ENCODE data around the gene ATP5F1D. TPM values are rescaled to one million over a fixed set of nuclear protein-coding genes. Genes with fewer than 3 reads are reported as not detected.
A peak's percentile ranks its signal among the peaks of the same experiment; 100 is the strongest.

The ATP5F1D gene
- total and polyA plus RNA-seq, 2 donors (not counting 3 experiments of a cell fraction or from before 2014, with no cell fraction given) = 167 to 192 TPM

GRCh38 chr19:1221904-1222255 is 19.7 kb upstream of the ATP5F1D start:
- POLR2A ChIA-PET = no interaction called here
- dilution Hi-C loops (cut with MboI; ENCODE audit: extremely low pct_ligation_motif_present, low sequenced_read_pairs) = no loop called here

GRCh38 chr19:1222394-1222793 is 19.2 kb upstream of the ATP5F1D start:
- CTCF ChIA-PET = interaction anchor here (0.7 to 2.5 kb wide), 5 partner anchors 9 to 109 kb away, joined by 3 to 14 read pairs (median 7); no protein-coding TSS in a partner anchor
- BruUV-seq (replicated peaks) = no TSS peak
- peaks cover 13% of the 10 kb centered on the region for H3K79me2 ChIP-seq (ENCODE audit: control insufficient read depth, insufficient read depth, low read length)

More at GRCh38 chr19:1221904-1222255, 19.7 kb upstream of the ATP5F1D start:
- CTCF ChIA-PET = interaction anchor here (0.7 to 2.5 kb wide), 5 partner anchors 9 to 109 kb away, joined by 3 to 14 read pairs (median 7); no protein-coding TSS in a partner anchor
- H3K27me3 ChIP-seq (ENCODE audit: control insufficient read depth in 2 of 2, insufficient read depth in 2 of 2, low read length in 2 of 2) = no peaks in the 10 kb centered on the region
- FAIRE-seq (no peak), DNase-seq (ENCODE audit: low read depth, low spot score) (no peak)
- H3K79me2 ChIP-seq (ENCODE audit: control insufficient read depth, insufficient read depth, low read length) = peaks cover 18% of the 10 kb centered on the region
- no peak overlapping the region for H3K27ac ChIP-seq (ENCODE audit: insufficient read depth, low read depth, low read length)
- H3K9me1 ChIP-seq (replicated peaks; ENCODE audit: control insufficient read depth, extremely low read depth, insufficient read depth, low read length) = no peaks in the 10 kb centered on the region
- no peak for TF ChIP-seq MAX (IDR thresholded peaks at IDR 0.05; ENCODE audit: insufficient read depth, insufficient read length)
- TF ChIP-seq GATA2 (IDR thresholded peaks at IDR 0.05; ENCODE audit: insufficient read depth, insufficient read length, low read depth, low read length) = no peak
- TF ChIP-seq FOS (IDR thresholded peaks at IDR 0.05; ENCODE audit: borderline replicate concordance, insufficient read depth, low read length) = no peak
- no peak overlapping the region for H2AFZ ChIP-seq (ENCODE audit: low read depth, low read length)
- H3K4me3 ChIP-seq (replicated peaks in 1 of 3; ENCODE audit: insufficient read depth in 1 of 3, low read depth in 1 of 3, low read length in 3 of 3) = no peak overlapping the region
- H4K20me1 ChIP-seq (replicated peaks; ENCODE audit: control insufficient read depth, extremely low read depth, insufficient read depth, low read length) = no peaks in the 10 kb centered on the region
- intact Hi-C loops (cut with micrococcal nuclease) = loop anchor here (1.0 kb wide), 2 partner anchors 18 to 44 kb away; no protein-coding TSS in a partner anchor
- H3K4me2 ChIP-seq (ENCODE audit: insufficient read depth, low read length) = no peak overlapping the region
- no peaks in the 10 kb centered on the region for H3K9me3 ChIP-seq (replicated peaks; ENCODE audit: control insufficient read depth, insufficient read depth, low read length)
- peaks cover 5 to 20% of the 10 kb centered on the region in 2 experiments for H3K36me3 ChIP-seq (ENCODE audit: control insufficient read depth in 2 of 2, extremely low read depth in 1 of 2, insufficient read depth in 2 of 2, low read length in 2 of 2)
- H3K9ac ChIP-seq (replicated peaks; ENCODE audit: extremely low read depth, insufficient read depth, low read length) = no peak overlapping the region
- no peaks in the 10 kb centered on the region for H3K4me1 ChIP-seq (ENCODE audit: control insufficient read depth, extremely low read depth, insufficient read depth, low read length)
- BruUV-seq (replicated peaks) = no TSS peak

More at GRCh38 chr19:1222394-1222793, 19.2 kb upstream of the ATP5F1D start:
- Histone ChIP-seq H3K27ac (ENCODE audit: insufficient read depth, low read depth, low read length) (no peak overlapping the region), H3K4me3 (replicated peaks in 1 of 3; ENCODE audit: insufficient read depth in 1 of 3, low read depth in 1 of 3, low read length in 3 of 3) (no peak overlapping the region), H2AFZ (ENCODE audit: low read depth, low read length) (no peak overlapping the region), H3K4me1 (ENCODE audit: control insufficient read depth, extremely low read depth, insufficient read depth, low read length) (no peaks in the 10 kb centered on the region), H3K9me1 (replicated peaks; ENCODE audit: control insufficient read depth, extremely low read depth, insufficient read depth, low read length) (no peaks in the 10 kb centered on the region), H4K20me1 (replicated peaks; ENCODE audit: control insufficient read depth, extremely low read depth, insufficient read depth, low read length) (no peaks in the 10 kb centered on the region), H3K4me2 (ENCODE audit: insufficient read depth, low read length) (no peak overlapping the region), H3K9me3 (replicated peaks; ENCODE audit: control insufficient read depth, insufficient read depth, low read length) (no peaks in the 10 kb centered on the region), H3K9ac (replicated peaks; ENCODE audit: extremely low read depth, insufficient read depth, low read length) (no peak overlapping the region), H3K27me3 (ENCODE audit: control insufficient read depth in 2 of 2, insufficient read depth in 2 of 2, low read length in 2 of 2) (no peaks in the 10 kb centered on the region), H3K36me3 (ENCODE audit: control insufficient read depth in 2 of 2, extremely low read depth in 1 of 2, insufficient read depth in 2 of 2, low read length in 2 of 2) (peaks cover 5 to 20% of the 10 kb centered on the region in 2 experiments)
- DNase-seq (ENCODE audit: low read depth, low spot score) (no peak), FAIRE-seq (no peak)
- POLR2A ChIA-PET = no interaction called here
- intact Hi-C loops (cut with micrococcal nuclease) (no loop called here), dilution Hi-C loops (cut with MboI; ENCODE audit: extremely low pct_ligation_motif_present, low sequenced_read_pairs) (no loop called here)
- TF ChIP-seq POLR2A (IDR thresholded peaks at IDR 0.05; ENCODE audit: low read depth, low read length) (no peak), CTCF (IDR thresholded peaks at IDR 0.05; ENCODE audit: extremely low read depth in 1 of 2, insufficient read depth in 1 of 2, low read depth in 1 of 2, low read length in 2 of 2) (peak in 1 of 2 donors; percentile 10)

Measured in endothelial cell of umbilical vein (primary cell).